IMR-90 (cell line): ENCODE measurements around the gene LAMC2. TPM values are rescaled to one million over a fixed set of nuclear protein-coding genes. Genes with fewer than 3 reads are reported as not detected.

Source experiments
- ATAC-seq: fragments of 200-7000 bp; cut with Tn5 transposase; 2 replicates; pipeline ENCODE4 v1.9.1; 2020; ENCODE audit warnings: low read depth, mild to moderate bottlenecking, moderate library complexity
- BruUV-seq: library from RNA; stranded (reverse); fragments of 400-500 nt; replicated peaks from 2 replicates; lab custom pipeline; 2021; lab: Mats Ljungman, UMichigan
- CTCF ChIA-PET: fragments of 300-600 bp; formaldehyde crosslinking; extraction: SDS; loops from one replicate; lab custom pipeline; 2021; ENCODE audit warnings: antibody characterized with exemption; lab: Yijun Ruan, JAX
- POLR2A ChIA-PET: fragments of 300-600 bp; sonication (Branson Sonifier 250); formaldehyde crosslinking; loops from one replicate; lab custom pipeline; 2022; ENCODE audit warnings: antibody characterized with exemption; ENCODE audit not compliant: unreplicated experiment; lab: Charles Lee
- DNase-seq: peaks from one replicate; pipeline ENCODE4 v3.0.0; 2013
- H2AFZ ChIP-seq: replicated peaks from 2 replicates; pipeline ENCODE3; 2013; ENCODE audit warnings: low read length, mild to moderate bottlenecking; ENCODE audit not compliant: poor library complexity
- H2AK5ac ChIP-seq: 2 replicates; pipeline ENCODE4 v1.6.1; 2013; ENCODE audit warnings: low read depth, low read length, inconsistent platforms
- H2AK9ac ChIP-seq: replicated peaks from 2 replicates; pipeline ENCODE3; 2013; ENCODE audit warnings: mild to moderate bottlenecking, low read depth, low read length, moderate library complexity; ENCODE audit not compliant: poor library complexity
- H2BK120ac ChIP-seq: 2 replicates; pipeline ENCODE4 v1.6.1; 2013; ENCODE audit warnings: low read depth, low read length, inconsistent platforms
- H2BK15ac ChIP-seq: 3 replicates; pipeline ENCODE4 v1.6.1; 2013; ENCODE audit warnings: low read depth, low read length, inconsistent platforms
- H2BK20ac ChIP-seq: 2 replicates; pipeline ENCODE4 v1.6.1; 2013; ENCODE audit warnings: low read depth, mild to moderate bottlenecking, inconsistent platforms, low read length, moderate library complexity
- H2BK5ac ChIP-seq: 2 replicates; pipeline ENCODE4 v1.6.1; 2013; ENCODE audit warnings: mild to moderate bottlenecking, low read depth, low read length, inconsistent platforms; ENCODE audit not compliant: poor library complexity, severe bottlenecking
- H3K14ac ChIP-seq: replicated peaks from 2 replicates; pipeline ENCODE4 v1.6.1; 2013; ENCODE audit warnings: low read depth, low read length, inconsistent platforms
- H3K18ac ChIP-seq: 2 replicates; pipeline ENCODE4 v1.6.1; 2013; ENCODE audit warnings: low read depth, low read length, control low read depth
- H3K23ac ChIP-seq: 2 replicates; pipeline ENCODE4 v1.6.1; 2013; ENCODE audit warnings: low read depth, low read length, inconsistent platforms
- H3K27ac ChIP-seq: 2 replicates; pipeline ENCODE4 v1.5.1; 2013; ENCODE audit warnings: mild to moderate bottlenecking, control low read depth, low read length; ENCODE audit not compliant: insufficient read depth
- H3K27me3 ChIP-seq: 2 replicates; pipeline ENCODE4 v1.6.1; 2013; ENCODE audit warnings: low read length; ENCODE audit not compliant: control insufficient read depth, insufficient read depth
- H3K36me3 ChIP-seq: 2 replicates; pipeline ENCODE4 v1.6.1; 2013; ENCODE audit warnings: low read length, mixed read lengths; ENCODE audit not compliant: control insufficient read depth, insufficient read depth
- H3K4ac ChIP-seq: 2 replicates; pipeline ENCODE4 v1.6.1; 2013; ENCODE audit warnings: low read depth, low read length, inconsistent platforms
- H3K4me1 ChIP-seq: 2 replicates; pipeline ENCODE4 v1.6.1; 2013; ENCODE audit warnings: low read length, mixed read lengths; ENCODE audit not compliant: control insufficient read depth, insufficient read depth
- H3K4me2 ChIP-seq: 2 replicates; pipeline ENCODE4 v1.6.1; 2013; ENCODE audit warnings: low read depth, mild to moderate bottlenecking, control low read depth, low read length, moderate library complexity
- H3K4me3 ChIP-seq: 2 replicates; pipeline ENCODE4 v1.5.1; 2013; ENCODE audit warnings: low read depth, mild to moderate bottlenecking, control low read depth, low read length, moderate library complexity; ENCODE audit not compliant: insufficient read depth
- H3K56ac ChIP-seq: 2 replicates; pipeline ENCODE4 v1.6.1; 2013; ENCODE audit warnings: low read length, inconsistent platforms; ENCODE audit not compliant: insufficient read depth; ENCODE audit errors: extremely low read depth
- H3K79me1 ChIP-seq, 2 experiments: 2 replicates each; pipeline ENCODE4 v1.6.1; 2013; ENCODE audit warnings: low read length in 2 of 2, inconsistent platforms in 1 of 2, low read depth in 1 of 2
- H3K9ac ChIP-seq: 2 replicates; pipeline ENCODE4 v1.6.1; 2013; ENCODE audit warnings: low read depth, low read length, control low read depth
- H3K9me1 ChIP-seq: 2 replicates; pipeline ENCODE4 v1.6.1; 2013; ENCODE audit warnings: low read length, inconsistent platforms; ENCODE audit not compliant: insufficient read depth
- H3K9me3 ChIP-seq: 2 replicates; pipeline ENCODE4 v1.6.1; 2013; ENCODE audit warnings: low read length; ENCODE audit not compliant: control insufficient read depth, insufficient read depth
- H4K20me1 ChIP-seq: 2 replicates; pipeline ENCODE4 v1.6.1; 2013; ENCODE audit warnings: low read length, inconsistent platforms; ENCODE audit not compliant: insufficient read depth
- H4K5ac ChIP-seq: 2 replicates; pipeline ENCODE4 v1.6.1; 2013; ENCODE audit warnings: mild to moderate bottlenecking, low read depth, low read length, control low read depth
- H4K8ac ChIP-seq, 2 experiments: 2 replicates each; pipeline ENCODE4 v1.6.1; 2013; ENCODE audit warnings: low read depth in 2 of 2, low read length in 2 of 2, control low read depth in 1 of 2, inconsistent platforms in 1 of 2
- H4K91ac ChIP-seq: 2 replicates; pipeline ENCODE4 v1.6.1; 2013; ENCODE audit warnings: low read depth, low read length, inconsistent platforms; ENCODE audit not compliant: insufficient read depth
- FOS ChIP-seq: fragments of 150-350 bp; IDR thresholded peaks from 2 replicates; pipeline ENCODE4 v1.6.1; 2016; ENCODE audit warnings: low read depth, low read length
- WGBS, 2 experiments: methylation state at CpG; one replicate each; pipeline versions ENCODE4 v1.1.5 to v1.1.7; 2013; ENCODE audit warnings: missing lambda C conversion rate in 2 of 2; ENCODE audit not compliant: insufficient read length in 1 of 2; ENCODE audit errors: extremely low coverage in 2 of 2; 5-methylcytosine and 5-hydroxymethylcytosine counted together
- dilution Hi-C: fragments of 300-500 bp; cut with HindIII; formaldehyde crosslinking; loops from one replicate; pipeline ENCODE4 v1.14.3; 2018; ENCODE audit warnings: low sequenced_read_pairs; ENCODE audit not compliant: unreplicated experiment
- in situ Hi-C: fragments of 300-500 bp; cut with MboI; formaldehyde crosslinking; loops from 3 replicates; pipeline ENCODE4 v1.14.3; 2019; ENCODE audit warnings: low sequenced_read_pairs, inconsistent platforms, mixed read lengths
- intact Hi-C: fragments of 100-400 bp; cut with micrococcal nuclease; formaldehyde crosslinking; loops from 2 replicates; pipeline ENCODE4 v1.10.0; 2022
- polyA plus RNA-seq, 3 experiments: library from polyadenylated mRNA; depleted of rRNA; stranded (reverse); fragments of >200 nt; gene quantifications; 2 replicates each; pipeline ENCODE4 v1.2.3, GENCODE V29; 2012; ENCODE audit warnings: low replicate concordance in 1 of 3
- total RNA-seq: library from RNA; depleted of rRNA; stranded (reverse); fragments of >200 nt; gene quantifications from 2 replicates; pipeline ENCODE4 v1.2.3, GENCODE V29; 2012

The LAMC2 gene
- total and polyA plus RNA-seq, 2 of the 4 experiments (the other 2 are of a cell fraction), result 2.3 to 2.8 TPM

GRCh38 chr1:183291216-183291762, 105.2 kb downstream of the LAMC2 start:
- no peak overlapping the region; the same call in 1 of the 2 replicates for H4K5ac ChIP-seq
- H3K9ac ChIP-seq, result no peak overlapping the region
- peak overlapping the region; percentile 48 for H4K91ac ChIP-seq
- in situ Hi-C loops (no loop called here), intact Hi-C loops (no loop called here), dilution Hi-C loops (no loop called here)
- TF ChIP-seq FOS, result no peak
- H3K4ac ChIP-seq, result peak overlapping the region; percentile 67
- H3K14ac ChIP-seq, result peak overlapping the region; percentile 64
- peak overlapping the region; percentile 67; the same call in 2 of the 3 replicates for H2BK15ac ChIP-seq
- H2BK5ac ChIP-seq, result peak overlapping the region; percentile 18
- peak overlapping the region; percentile 76 for H2BK120ac ChIP-seq
- no peak overlapping the region for H3K56ac ChIP-seq
- 0 out of 2 replicates have a peak, but pooled peaks cover 2% of the 10 kb centered on the region for H3K9me3 ChIP-seq
- peak overlapping the region; percentile 21; the same call in 1 of the 2 replicates for H3K18ac ChIP-seq
- ATAC-seq (peak; percentile 38; the same call in 1 of the 2 replicates), DNase-seq (no peak)
- ChIA-PET POLR2A (no interaction called here), CTCF (no interaction called here)
- H2AK9ac ChIP-seq, result peak overlapping the region; percentile 80
- peak overlapping the region in 1 of 2 experiments; percentile 67; a peak in 1 of 4 replicates for H4K8ac ChIP-seq
- H2AK5ac ChIP-seq, result peak overlapping the region; percentile 58; the same call in 1 of the 2 replicates
- H3K4me2 ChIP-seq, result no peak overlapping the region
- no peaks in the 10 kb centered on the region for H4K20me1 ChIP-seq
- H2BK20ac ChIP-seq, result peak overlapping the region; percentile 83
- H3K79me1 ChIP-seq, result no peaks in the 10 kb centered on the region
- no peaks in the 10 kb centered on the region for H3K36me3 ChIP-seq
- peak overlapping the region; percentile 67 for H2AFZ ChIP-seq
- H3K27me3 ChIP-seq, result no peaks in the 10 kb centered on the region
- no TSS peak for BruUV-seq
- H3K9me1 ChIP-seq, result peaks cover 12% of the 10 kb centered on the region; the same call in 1 of the 2 replicates
- H3K4me1 ChIP-seq, result peaks cover 15% of the 10 kb centered on the region
- H3K27ac ChIP-seq, result no peak overlapping the region
- no CpG with 5 or more reads among the region's 5 CpGs for WGBS, 2 experiments
- no peak overlapping the region for H3K4me3 ChIP-seq
- 0 out of 2 replicates have a peak overlapping the region, but pooled peaks have one; percentile 1 for H3K23ac ChIP-seq
